Hippocampal formation (tissue), 2 donors: ENCODE results near the gene KIF3B.
"Not testable (repeated sequence)": the region's sequence is repeated elsewhere in the genome, so short reads cannot be mapped to it uniquely, and the experiment has no call there.

Experiments
- DNase-seq, 2 donors: peaks; one replicate each; lab custom pipeline; 2025; lab: John Stamatoyannopoulos, UW

KIF3B gene

GRCh38 chr20:32248043-32248442 lies 29.4 kb upstream of the KIF3B start:
- DNase-seq = no peak

GRCh38 chr20:32249030-32249738 lies 28.3 kb upstream of the KIF3B start:
- DNase-seq = no peak

DNA sequence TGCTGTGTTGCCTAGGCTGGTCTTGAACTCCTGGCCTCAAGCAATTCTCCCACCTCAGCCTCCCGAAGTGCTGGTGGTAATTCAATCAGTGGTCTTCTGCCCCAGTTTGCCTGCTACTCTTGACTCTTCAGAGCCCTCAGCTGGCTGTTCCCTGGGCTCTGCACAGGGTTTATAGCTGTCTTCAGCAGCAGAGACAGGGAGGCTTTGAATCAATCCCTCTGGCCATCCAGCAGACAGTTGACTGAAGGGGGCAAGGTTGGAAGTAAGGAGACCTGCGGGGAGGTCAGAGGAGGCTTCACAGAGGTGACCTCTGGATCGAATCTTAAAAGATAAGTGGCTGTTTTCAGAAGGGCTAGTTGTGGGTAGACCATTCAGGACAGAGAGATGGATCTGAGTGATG lies 26.0 kb upstream of the KIF3B start:
- DNase-seq = no peak

DNA sequence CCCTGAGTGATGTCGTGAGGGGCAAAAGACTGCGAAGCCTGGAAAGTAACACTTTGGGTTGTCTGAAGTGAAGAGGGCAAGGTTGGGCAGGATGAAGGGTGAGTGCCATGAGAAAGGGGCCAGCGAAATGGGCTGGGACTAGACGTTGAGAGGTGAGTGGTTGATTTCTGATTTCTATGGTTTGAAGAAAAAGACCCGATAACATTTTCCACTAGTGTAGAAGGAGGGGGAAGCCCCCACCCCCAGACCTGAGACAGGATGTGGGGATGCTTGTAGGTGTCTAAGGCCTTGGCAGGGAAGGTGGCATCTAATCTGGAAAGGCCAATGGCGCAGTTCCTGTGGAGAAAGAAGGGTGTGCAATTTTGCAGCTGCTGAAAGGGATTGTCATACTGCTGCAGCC lies 25.3 kb upstream of the KIF3B start:
- DNase-seq = no peak

GRCh38 chr20:32260973-32261372 lies 16.5 kb upstream of the KIF3B start:
- not testable (repeated sequence) for DNase-seq

GRCh38 chr20:32261644-32262043 lies 15.8 kb upstream of the KIF3B start:
- DNase-seq = no peak

DNA sequence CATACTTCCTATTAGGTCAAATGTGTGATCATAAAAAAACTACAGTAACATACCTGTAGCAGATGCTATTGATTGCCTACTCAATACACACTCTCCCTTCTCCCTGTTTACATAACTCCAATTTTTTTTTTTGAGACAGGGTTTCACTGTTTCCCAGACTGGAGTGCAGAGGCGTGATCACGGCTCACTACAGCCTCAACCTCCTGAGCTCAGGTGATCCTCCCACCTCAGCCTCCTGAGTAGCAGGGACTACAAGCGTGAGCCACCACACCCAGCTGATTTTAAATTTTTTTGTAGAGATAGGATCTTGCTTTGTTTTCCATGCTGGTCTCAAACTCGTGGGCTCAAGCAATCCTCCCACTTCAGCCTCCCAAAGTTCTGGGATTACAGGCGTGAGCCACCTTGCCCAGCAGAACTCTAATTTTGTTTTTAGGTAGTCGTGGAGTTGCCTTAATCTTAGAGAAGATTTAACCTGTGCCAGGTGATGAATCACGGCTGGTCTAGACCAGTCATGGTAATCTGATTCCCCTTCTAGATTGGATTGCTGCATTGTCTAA lies 14.0 kb upstream of the KIF3B start:
- no peak for DNase-seq

GRCh38 chr20:32271620-32272019 lies 5.8 kb upstream of the KIF3B start:
- DNase-seq = no peak

- DNase-seq = no peak
Observed at GRCh38 chr20:32274359-32274758, 3.1 kb upstream of the KIF3B start.

DNA sequence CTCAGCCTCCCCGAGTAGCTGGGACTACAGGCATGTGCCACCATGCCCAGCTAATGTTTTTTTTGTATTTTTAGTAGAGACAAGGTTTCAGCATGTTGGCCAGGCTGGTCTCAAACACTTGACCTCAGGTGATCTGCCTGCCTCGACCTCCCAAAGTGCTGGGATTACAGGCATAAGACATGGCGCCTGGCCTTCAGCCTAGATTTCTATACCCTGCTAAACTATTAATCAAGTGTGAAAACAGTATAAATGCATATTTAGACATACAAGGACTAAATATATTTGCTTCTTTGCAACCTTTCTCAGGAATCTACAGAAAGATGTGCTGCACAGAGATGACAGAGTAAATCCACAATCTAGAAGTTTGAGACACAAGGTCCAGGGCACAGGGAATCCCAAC lies 2.3 kb upstream of the KIF3B start:
- DNase-seq = not testable (repeated sequence)

- no peak for DNase-seq
Observed at GRCh38 chr20:32278199-32278643, 770 bp downstream of the KIF3B start.

DNA sequence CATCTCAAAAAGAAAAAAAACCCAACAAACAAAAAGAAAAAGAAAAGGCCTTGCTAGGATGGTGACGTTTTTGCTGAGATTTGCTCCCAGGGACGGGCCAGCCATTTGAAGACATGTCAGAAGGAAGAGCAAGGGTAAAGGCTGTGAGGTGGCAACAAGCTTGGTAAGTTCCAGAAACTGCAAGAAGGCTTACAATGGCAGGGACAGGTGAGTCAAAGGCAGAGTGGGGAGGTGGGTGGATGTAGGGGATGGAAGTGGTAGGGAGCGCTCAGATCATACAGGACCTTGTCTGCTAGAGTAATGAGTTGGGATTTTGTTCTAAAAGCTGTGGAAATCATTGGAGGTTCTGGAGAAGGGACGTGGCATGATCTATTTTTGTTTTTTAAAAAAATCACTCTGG lies 4.3 kb downstream of the KIF3B start:
- no peak for DNase-seq

DNA sequence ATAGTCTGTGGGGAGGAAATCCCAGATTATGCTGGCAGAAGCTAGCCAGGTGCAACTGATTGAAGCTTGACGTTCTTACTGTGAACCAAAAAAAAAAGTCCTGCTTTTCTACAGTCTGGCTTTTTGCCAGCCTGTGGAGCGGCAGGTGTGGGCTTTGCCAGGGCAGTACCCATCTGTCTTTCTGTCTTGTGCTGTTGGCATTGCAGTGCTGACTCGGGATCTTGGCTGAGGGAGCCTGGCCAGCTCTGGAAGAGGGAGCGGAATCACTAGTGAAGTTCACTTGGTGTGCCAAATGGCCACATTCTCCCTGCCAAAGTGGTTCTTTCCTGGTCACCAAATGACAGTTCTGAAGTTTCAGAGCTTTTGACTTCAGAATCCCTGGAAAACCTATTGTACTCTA lies 5.0 kb downstream of the KIF3B start:
- DNase-seq = peak in 1 of 2 donors; percentile 6

DNA sequence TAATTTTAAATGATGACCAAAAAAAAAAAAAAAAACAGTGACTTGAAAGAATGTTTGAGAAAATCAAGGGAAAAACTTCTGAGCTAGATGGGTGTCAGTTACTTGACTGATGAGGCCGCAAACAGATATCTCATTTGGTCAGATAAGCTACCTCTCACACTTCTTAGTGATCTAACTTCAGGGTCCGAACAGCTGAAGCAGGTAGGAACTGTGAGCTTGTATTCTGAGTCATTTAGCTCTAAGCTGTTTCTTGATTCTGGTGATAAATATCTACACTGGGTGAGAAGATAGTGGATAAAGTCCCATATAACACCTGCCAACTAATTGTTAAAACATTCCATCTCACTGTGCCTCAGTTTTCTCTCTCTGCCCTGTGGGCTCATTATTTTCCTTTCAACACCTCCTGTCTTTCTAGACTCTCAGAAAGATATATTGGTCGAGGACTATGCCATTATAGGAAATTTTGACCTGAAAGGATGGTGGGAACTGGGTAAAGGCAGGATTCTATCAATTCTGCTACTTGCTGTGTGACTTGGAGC lies 7.7 kb downstream of the KIF3B start:
- no peak for DNase-seq

GRCh38 chr20:32285621-32286371 lies 8.3 kb downstream of the KIF3B start:
- no peak for DNase-seq

DNA sequence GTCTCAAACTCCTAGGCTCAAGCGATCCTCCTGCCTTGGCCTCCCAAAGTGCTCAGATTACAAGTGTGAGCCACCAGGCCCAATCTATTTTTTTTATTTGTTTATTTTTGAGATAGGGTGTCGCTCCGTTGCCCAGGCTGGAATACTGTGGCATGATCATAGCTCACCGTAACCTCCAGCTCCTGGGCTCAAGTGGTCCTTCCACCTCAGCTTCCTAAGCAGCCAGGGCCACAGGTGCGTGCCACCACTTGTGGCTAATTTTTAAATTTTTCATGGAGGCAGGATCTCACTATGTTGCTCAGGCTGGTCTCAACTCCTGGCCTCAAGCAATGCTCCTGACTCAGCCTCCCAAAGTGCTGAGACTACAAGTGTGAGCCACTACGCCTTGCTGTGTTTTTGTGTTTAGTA lies 9.8 kb downstream of the KIF3B start:
- DNase-seq = no peak

DNA sequence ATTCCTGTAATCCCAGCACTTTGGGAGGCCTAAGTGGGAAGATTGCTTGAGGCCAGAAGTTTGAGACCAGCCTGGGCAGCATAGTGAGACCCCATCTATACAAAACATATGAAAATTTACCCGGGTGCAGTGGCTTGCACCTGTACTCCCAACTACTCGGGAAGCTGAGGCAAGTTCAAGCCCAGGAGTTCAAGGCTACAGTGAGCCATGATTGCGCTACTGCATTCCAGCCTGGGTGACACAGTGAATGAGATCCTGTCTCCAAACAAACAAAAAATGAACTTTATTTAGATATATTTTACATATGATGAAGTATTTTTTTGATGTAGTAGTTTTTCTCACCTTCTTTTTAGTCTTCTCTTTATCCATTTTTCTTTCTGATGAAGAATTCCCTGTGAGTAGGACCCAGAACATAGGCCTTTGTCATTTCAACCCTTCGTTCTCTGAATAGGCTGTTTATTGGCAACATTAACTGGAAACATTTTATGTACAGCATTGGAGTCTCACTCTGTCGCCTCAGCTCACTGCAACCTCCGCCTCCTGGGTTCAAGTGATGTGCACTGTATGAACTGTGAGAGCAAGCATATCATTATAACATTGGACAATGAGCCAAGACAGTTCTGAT lies 10.9 kb downstream of the KIF3B start:
- no peak for DNase-seq

- not testable (repeated sequence) for DNase-seq
Observed at GRCh38 chr20:32289299-32289660, 11.8 kb downstream of the KIF3B start.

DNA sequence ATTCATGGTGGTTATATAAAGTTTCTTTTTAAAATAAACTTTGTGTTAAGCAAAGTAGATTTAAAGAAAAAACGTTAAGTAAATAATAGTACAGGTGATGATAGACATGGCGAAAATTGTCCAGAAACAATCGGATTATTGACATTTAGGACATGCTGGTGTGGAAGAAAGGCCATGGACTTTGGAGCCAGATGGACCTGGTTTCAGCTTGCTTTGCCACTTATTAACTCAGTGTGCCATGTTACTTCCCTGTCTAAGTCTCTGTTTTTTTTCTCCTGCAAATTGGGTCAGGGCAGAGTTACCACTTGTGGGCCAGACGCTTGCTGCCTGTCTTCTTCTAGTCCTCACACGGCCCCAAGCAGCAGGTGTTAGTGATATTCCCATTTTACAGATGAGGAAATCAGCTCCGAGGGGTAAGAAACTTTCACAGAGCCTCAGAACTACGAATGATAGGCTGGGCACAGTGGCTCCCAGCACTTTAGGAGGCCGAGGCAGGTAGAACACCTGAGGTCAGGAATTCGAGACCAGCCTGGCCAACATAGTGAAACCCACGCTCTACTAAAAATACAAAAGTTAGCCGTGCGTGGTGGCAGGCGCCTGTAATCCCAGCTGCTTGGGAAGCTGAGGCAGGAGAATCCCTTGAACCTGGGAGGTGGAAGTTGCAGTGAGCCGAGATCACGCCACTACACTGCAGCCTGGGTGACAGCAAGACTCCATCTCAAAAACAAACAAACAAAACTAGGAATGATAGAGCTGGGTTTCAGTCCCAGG lies 12.4 kb downstream of the KIF3B start:
- no peak for DNase-seq

GRCh38 chr20:32291166-32291565 lies 13.7 kb downstream of the KIF3B start:
- no peak for DNase-seq

GRCh38 chr20:32292548-32292947 lies 15.1 kb downstream of the KIF3B start:
- DNase-seq = no peak

DNA sequence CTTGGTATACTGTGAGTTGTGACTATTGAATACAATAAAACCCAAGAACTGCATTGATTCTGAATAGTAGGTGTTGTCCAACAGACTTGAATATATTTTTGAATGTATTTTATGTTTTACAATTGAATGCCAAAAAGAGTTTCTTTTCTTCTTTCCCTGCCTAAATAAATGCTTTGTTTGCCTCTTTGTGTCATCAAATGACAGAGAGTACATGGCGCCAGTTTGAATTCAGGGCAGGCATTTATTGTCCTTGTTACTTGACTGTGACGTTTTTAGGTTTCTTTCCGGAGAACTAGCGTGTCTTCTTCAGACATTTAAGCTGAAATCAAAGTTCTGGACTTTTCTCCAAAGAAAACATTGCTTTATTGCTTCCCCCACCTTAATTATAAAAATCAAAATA lies 16.6 kb downstream of the KIF3B start:
- DNase-seq = no peak
